Mammary epithelial cell (primary cell): ENCODE data around the gene FUNDC2.

ENCODE experiments used
- CTCF ChIP-seq, 2 donors: IDR thresholded peaks in 1 of 2; conservative IDR thresholded peaks in 1 of 2; 2 replicates each; pipeline ENCODE4 v1.5.1; 2011 to 2012; ENCODE audit warnings: inconsistent platforms in 2 of 2, low read length in 2 of 2, mild to moderate bottlenecking in 2 of 2, control low read depth in 1 of 2, low read depth in 1 of 2; ENCODE audit not compliant: insufficient read depth in 1 of 2; ENCODE audit errors: extremely low read depth in 1 of 2
- EZH2 ChIP-seq: IDR thresholded peaks from 2 replicates; pipeline ENCODE4 v1.6.1; 2012; ENCODE audit warnings: low read length, inconsistent platforms, borderline replicate concordance

DNA sequence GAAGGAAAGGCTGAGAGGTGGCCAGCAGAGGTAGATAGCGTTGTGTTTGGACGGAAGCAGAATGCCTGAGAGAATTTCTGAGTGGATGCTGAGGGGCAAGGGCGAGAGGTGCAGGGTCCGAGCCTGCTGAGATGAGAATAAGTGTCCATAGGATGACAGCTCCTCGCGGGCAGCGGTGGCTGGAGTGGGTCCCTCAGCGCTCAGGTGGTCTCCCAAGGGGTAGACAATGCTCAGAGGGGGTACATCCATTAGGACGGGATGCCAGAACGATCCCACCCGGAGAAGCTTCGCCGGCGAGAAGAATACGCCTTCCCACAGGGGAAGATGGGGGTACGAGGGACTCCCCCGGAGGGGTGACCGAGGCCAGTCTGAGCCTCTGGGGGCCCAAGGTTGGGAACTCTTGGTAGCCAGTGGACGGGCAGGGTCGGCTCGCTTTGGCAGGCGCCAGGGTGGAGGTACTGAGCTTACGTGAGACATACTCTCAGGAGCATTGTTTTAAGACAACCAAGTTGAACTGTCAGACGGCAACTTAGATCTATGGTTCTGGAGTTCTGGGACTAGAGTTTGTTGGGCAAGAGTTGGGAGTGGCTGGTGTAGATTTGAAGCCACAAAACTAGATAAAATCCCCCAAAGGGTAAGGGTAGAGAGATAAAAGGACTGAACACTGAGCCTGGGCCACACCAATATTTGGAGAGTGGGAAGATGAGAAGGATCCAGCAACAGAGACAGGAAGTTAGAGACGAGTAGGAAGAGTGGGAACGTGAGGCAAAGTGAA lies 60.5 kb downstream of the FUNDC2 start:
- no peak for TF ChIP-seq CTCF (conservative IDR thresholded peaks at IDR 0.05 in 1 of 2, IDR thresholded peaks at IDR 0.05 in 1 of 2; ENCODE audit: extremely low read depth in 1 of 2, insufficient read depth in 1 of 2, low read depth in 1 of 2, low read length in 2 of 2)
- TF ChIP-seq EZH2, result no peak
